Erythroblast (primary cell): ENCODE measurements around the gene FAM83C.

Experiments
- DNase-seq, 2 experiments: peaks; one replicate each; lab custom pipeline; 2025; lab: John Stamatoyannopoulos, UW
- GATA1 ChIP-seq: IDR thresholded peaks from 2 replicates; pipeline ENCODE4 v1.6.1; 2011; ENCODE audit warnings: low read depth, mild to moderate bottlenecking, control low read depth, low read length, moderate library complexity
- POLR2A ChIP-seq: IDR thresholded peaks from 2 replicates; pipeline ENCODE4 v1.6.1; 2011; ENCODE audit warnings: mild to moderate bottlenecking, low read length

Gene FAM83C

DNA sequence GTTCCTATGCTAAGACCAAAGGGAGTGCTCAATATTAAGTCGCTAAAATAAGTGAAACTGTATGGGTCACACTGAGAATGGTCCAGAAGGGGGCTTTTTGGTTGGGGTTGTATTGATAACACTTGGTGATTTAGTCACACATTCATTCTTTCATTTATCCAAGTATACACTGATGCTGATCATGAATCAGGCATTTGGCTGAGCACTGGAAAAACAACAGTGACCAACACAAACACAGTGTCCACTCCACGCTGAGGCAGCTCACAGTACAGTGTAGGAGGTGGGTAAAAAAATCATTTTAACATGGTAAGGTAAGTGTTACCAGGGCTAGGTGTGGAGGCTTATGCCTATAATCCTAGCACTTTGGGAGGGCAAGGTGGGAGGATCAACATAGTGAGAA lies 9.2 kb upstream of the FAM83C start:
- DNase-seq: no peak
- no peak for TF ChIP-seq GATA1
- TF ChIP-seq POLR2A: no peak

DNA sequence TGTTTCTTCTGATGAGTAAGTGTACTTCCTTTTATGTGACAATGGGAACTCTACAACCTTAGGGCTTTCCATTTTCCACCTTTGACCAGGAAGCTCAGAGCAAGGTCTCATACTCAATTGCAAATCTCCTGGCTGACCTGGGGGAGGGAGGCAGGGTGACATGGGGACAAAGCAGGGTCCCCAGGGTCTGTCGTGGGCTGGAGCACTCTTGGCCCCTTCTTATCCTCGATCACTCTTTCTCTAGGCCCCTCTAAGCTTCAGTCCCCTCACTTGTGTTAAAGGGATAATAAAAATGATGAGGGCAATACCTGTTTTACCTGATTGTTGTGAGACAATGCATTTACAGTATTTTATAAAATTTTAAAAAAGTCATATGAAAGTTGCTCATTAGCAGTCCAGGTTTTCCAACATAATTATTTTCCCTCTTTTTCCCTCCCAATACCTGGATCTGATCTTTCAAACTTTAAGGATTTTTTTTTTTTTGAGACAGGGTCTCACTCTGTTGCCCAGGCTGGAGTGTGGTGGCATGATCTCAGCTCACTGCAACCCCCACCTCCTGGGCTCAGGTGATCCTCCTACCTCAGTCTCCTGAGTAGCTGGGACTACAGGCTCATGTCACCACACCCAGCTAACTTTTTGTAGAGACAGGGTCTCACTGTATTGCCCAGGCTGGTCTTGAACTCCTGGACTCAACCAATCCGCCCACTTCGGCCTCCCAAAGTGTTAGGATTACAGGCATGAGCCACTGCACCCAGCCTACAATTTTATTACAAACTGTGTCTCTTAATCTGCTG lies 8.4 kb upstream of the FAM83C start:
- TF ChIP-seq POLR2A (no peak), GATA1 (no peak)
- DNase-seq: no peak

DNA sequence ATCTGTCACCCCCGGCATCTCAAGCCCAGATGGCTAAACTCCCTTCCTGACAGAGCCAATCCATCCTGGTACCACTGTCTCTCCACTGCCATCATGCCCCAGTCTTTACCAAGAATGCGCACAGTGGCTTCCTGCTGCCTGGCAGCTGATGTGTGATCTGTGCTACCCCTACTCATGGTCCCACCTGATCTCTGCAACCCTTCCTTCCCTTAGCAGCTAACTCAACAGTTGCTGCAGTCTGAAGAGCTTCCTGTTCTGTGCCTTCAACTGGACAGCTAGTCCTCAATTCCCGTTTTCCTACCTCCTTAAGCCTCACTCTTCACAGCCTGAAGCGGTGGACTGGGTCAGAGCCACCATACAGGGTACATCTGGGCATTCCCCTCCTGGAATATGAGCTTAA lies 7.6 kb upstream of the FAM83C start:
- DNase-seq: no peak

DNA sequence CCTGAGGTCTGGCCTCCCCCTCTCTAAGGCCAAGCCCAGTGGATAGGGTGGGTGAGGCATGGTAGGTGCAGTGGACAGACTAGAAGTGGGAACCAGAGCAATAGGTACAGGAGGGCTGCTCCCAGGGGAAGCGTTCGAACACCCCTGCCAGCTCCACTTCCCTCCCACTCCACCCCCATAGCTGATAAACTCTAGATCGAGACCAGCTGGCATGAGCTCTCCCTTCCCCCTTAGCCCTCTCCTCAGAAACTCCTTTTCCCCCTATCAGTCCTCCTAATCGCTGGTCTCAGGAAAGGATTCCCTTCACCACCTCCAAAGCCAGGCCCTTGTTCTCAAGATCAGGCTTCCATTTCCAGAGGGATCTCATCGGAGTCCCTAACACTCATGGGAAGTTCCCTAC lies 6.0 kb upstream of the FAM83C start:
- TF ChIP-seq GATA1 (no peak), POLR2A (no peak)
- DNase-seq: no peak

More for the DNA sequence above, 7.6 kb upstream of the FAM83C start:
- no peak for TF ChIP-seq GATA1
- no peak for TF ChIP-seq POLR2A

DNA sequence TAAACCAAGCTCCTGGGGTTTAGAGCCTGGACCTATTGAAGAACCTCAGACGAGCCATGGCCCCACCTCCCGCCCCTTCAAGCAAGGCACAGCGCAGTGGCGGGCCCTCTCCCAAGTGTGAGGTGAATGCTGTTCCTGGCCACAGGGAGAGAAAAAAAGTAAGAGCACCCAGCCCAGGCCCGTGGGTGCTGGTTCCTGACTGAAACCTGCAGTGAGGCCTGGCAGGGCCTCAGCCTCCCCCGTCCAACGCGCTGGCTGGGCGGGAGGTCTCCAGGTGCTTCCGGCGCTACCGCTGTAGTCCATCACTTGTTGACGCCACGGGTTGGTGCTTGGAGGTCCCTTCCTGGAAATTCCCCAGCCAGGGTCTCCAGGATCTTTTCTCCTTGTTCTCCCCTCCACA lies 5.5 kb upstream of the FAM83C start:
- TF ChIP-seq POLR2A (no peak), GATA1 (no peak)
- no peak for DNase-seq

DNA sequence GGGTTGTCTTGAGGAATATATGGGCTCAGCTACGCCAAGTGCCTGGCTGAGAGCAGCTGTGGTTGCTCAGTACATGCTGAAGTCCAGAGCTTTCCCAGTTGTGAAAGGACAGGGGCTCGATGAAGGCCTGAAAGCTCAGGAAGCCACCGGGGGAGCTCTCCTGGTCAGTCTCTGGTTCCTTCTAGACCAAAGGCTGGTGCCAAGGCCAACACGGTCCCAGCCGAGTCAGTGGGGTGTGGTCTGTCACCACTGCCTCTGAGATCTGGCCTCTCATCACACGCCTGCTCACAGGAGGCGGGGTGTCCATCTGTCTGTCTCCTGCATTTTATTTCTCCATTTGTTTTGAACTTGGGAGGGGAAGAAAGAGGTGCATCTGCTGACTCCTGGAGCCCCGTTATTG lies 4.9 kb upstream of the FAM83C start:
- TF ChIP-seq GATA1: no peak
- peak; percentile 33 to 44 for DNase-seq

DNA sequence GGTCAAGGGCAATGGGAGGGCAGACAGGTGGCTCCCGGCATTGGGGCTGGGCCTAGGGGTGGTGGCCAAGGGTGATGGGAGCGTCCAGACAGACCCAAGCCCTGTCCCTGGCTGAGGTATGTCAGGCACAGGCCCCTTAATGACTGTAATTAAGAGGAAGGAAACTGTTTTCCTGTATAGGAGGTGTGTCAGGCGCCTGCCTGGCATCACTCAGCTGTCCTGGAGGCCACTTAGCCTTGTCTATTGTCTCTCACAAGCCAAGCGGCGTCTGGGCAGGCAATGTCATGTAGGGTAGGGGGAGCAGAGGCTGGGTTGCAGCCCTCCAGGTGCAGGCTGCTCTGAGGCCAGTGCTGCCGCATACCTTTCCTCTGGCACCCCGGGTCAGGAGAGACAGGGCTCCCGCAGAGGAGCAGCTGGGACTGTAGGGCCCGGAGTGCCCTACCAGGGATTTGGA lies 3.9 kb upstream of the FAM83C start:
- TF ChIP-seq POLR2A (no peak), GATA1 (no peak)
- no peak for DNase-seq

DNA sequence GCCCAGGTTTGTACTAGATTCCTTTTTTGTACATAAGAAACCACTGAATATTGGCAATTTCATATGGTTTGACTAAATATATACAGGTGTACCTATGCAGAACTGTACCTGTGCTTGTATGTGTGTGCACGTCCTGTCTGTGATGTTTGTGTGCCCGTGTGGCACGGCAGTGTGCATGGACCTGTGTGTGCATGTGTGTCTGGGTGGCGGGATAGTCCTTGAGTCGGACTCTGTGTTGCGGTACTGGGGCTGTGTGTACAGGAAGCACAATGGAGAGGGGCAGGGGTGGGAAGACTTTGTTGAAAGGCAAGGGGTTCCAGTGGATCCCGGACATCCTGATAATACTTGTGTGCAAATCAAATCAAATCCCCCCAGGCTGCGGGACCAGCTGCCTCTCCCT lies 3.4 kb upstream of the FAM83C start:
- no peak for TF ChIP-seq POLR2A
- no peak for TF ChIP-seq GATA1

DNA sequence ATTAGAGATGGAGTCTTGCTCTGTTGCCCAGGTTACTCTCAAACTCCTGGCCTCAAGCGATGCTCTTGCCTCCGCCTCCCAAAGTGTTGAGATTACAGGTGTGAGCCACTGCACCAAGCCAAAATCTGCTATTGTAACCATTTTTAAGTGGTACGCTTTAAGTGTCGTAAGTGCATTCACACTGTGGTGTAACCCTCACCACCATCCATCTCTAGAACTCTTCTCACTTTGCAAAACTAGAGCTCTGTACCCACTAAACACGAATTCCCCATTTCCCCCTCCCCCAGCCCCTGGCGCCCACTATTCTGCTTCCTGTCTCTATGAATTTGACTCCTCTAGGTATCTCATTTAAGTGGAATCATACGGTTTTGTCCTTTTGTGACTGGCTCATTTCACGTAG lies 2.8 kb upstream of the FAM83C start:
- TF ChIP-seq POLR2A: no peak
- TF ChIP-seq GATA1: no peak
- no peak for DNase-seq

More for the DNA sequence above, 3.4 kb upstream of the FAM83C start:
- no peak for DNase-seq

DNA sequence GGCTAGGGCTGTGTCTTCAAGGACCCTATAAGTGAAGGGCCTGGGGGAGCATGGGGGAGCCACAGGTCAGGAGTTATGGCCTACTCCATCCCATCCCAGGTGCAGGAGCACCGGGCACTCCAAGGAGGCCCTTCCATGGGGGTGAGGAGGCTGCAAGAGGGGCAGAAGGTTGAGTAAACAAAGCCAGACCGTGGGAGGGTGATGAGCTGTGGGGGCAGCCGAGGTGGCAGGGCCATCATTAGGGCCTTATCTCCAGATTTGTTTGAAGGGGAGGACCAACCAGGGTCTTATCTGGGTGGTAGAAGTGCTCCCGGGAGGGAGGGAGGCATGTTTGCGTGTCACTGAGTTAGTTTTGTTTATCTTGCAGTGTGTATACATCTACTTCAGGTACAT lies 2.1 kb upstream of the FAM83C start:
- no peak for TF ChIP-seq POLR2A
- TF ChIP-seq GATA1: no peak
- no peak for DNase-seq

DNA sequence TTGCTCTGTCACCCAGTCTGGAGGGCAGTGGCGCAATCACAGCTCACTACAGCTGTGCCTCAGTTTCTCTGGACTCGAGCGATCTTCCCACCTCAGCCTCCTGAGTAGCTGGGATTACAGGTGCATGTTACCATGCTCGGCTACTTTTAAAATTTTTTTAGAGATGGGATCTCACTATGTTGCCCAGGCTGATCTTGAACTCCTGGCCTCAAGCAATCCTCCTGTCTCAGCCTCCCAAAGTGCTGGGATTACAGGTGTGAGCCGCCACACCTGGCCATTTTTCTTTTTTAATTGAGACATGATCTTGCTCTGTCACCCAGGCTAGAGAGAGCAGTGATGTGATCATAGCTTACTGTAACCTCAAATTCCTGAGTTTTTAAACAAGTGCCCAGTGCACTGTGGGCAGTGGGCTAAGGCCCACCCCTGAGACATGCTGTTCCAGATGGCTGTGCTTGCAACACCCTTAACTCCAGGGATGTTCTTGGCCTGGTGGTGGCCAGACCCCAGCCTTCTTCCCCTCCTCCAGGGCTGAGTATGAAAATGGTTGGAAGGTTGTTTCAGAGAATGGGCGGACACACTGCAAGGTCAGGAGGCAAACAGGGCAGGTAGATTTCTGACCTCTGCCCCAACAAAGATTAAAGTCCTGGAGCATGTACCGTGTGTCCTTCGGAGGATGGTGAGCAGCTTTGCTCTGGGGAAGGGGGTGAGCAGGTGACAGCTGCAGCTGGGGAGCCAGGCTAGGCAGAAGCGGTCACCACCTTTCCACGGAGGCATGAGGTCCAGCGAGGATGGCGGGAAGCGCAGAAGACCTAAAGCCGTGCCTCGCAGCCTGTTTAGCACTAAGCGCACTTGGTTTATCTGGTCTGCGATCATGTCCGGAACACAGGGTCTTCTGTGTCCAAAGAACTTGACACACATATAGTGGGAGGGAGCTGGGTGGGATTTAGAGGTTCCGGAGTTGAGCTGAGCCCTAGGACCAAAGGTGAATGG lies 1.4 kb upstream of the FAM83C start:
- no peak for DNase-seq
- TF ChIP-seq POLR2A (no peak), GATA1 (no peak)

DNA sequence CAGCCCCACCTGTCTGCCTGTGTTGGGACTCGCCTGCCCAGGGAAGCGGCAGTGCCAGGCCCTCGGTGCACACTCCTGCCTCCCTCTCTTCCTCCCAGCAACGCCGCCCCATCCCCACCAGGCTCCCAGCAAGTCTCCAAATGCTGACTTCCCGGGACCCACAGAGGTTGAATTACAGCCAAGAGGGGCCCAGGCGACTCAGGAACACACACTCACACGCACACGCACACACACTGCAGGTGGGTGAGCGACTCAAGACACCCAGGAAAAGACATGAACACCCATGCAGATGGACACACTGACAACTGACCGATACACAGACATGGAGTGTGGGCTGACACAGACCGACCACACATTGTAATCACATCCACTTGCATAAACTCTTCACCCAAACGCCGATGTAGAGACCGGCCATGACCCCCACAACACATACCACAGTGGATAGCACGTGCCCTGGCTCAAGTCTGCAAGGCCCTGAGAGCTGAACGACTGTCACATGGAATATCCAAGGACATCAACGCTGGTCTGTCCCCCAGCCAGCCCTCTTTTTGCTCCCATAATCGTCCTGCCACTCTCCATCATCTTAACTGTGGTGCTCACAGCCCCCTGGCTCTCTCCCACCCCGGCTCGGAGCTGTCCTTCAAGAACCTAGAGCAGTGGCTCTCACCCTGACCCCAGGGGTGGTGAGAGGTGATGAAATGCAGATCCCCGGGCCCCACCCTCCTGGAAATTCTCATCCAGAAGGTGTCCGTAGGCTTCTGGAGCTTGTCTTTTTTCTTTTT lies 470 bp upstream of the FAM83C start:
- no peak for DNase-seq
- no peak for TF ChIP-seq GATA1
- TF ChIP-seq POLR2A: no peak

DNA sequence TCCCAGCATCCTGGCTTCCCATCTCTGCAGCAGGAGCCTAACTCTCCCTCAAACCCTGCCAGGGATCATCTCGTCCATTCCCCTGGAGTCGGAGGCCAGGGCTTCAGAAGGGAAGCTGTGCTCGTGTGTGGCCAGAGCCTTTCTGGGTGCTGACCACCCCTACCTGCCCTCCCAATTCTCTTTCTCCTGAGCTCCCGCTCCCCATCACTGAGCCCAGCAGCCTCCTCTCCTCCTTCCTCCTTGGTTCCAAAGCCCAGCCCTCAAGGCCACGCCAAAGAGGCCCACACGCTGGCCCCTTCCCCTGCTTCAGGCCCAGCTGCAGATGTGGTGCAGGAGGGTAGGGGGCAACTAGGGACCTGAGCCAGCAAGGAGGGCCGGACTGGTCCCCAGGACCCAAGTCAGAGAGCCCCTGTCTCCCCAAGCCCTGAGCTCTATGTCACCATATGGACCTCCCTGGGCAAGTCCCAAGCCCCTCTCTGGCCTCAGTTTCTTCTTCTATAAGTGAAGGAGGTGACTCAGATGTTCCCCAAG lies 1.3 kb downstream of the FAM83C start:
- TF ChIP-seq POLR2A (no peak), GATA1 (no peak)
- DNase-seq: no peak
